Body of pancreas (tissue), 4 donors: ENCODE results near the gene MYEOV.

Experiments used
- CTCF ChIP-seq, 7 experiments: fragments of 450-650 bp in 4 of 7; fragments of 200-600 bp in 3 of 7; sonication (generic) in 3 of 7; IDR thresholded peaks; one replicate each; pipeline ENCODE4 v1.5.1; 2016 to 2019; ENCODE audit warnings: antibody characterized with exemption in 7 of 7
- POLR2A ChIP-seq, 3 donors: fragments of 450-650 bp; IDR thresholded peaks; one replicate each; pipeline ENCODE4 v1.6.1; 2016; ENCODE audit warnings: antibody characterized with exemption in 3 of 3, mild to moderate bottlenecking in 2 of 3

GRCh38 chr11:69292221-69292648 is 1.7 kb upstream of the MYEOV start:
- TF ChIP-seq POLR2A (IDR thresholded peaks at IDR 0.05) (no peak), CTCF (IDR thresholded peaks at IDR 0.05) (peak; percentile 34 to 63 (median 54))
